ENCODE data around the gene HIVEP2. TPM values are rescaled to one million over a fixed set of nuclear protein-coding genes. Genes with fewer than 3 reads are reported as not detected.

HIVEP2 gene
- total RNA-seq, 4 donors from 2014 or later: 8.6 to 19.3 (median 12.7) TPM

- no peaks in the 10 kb centered on the region for H3K27me3 ChIP-seq
- WGBS, 2 donors: 19 to 52% methylated on average over 3 of the region's 3 CpGs
- no peaks in the 10 kb centered on the region for H3K9me3 ChIP-seq
- H3K4me1 ChIP-seq: peaks cover 5 to 72% (median 33%) of the 10 kb centered on the region in 3 donors
- H3K4me3 ChIP-seq: no peak overlapping the region
- H3K27ac ChIP-seq: peak overlapping the region in 2 of 4 donors; percentile 2 to 17
- DNase-seq: no peak
- intact Hi-C loops (cut with DNase I): no loop called here
- H3K36me3 ChIP-seq: no peaks in the 10 kb centered on the region
- no peak for TF ChIP-seq POLR2A (IDR thresholded peaks at IDR 0.05)
- TF ChIP-seq, protein P1, sequence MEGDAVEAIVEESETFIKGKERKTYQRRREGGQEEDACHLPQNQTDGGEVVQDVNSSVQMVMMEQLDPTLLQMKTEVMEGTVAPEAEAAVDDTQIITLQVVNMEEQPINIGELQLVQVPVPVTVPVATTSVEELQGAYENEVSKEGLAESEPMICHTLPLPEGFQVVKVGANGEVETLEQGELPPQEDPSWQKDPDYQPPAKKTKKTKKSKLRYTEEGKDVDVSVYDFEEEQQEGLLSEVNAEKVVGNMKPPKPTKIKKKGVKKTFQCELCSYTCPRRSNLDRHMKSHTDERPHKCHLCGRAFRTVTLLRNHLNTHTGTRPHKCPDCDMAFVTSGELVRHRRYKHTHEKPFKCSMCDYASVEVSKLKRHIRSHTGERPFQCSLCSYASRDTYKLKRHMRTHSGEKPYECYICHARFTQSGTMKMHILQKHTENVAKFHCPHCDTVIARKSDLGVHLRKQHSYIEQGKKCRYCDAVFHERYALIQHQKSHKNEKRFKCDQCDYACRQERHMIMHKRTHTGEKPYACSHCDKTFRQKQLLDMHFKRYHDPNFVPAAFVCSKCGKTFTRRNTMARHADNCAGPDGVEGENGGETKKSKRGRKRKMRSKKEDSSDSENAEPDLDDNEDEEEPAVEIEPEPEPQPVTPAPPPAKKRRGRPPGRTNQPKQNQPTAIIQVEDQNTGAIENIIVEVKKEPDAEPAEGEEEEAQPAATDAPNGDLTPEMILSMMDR (IDR thresholded peaks at IDR 0.05): no peak
These were observed 120.5 kb downstream of the HIVEP2 start for GRCh38 chr6:142824426-142824825.

DNA sequence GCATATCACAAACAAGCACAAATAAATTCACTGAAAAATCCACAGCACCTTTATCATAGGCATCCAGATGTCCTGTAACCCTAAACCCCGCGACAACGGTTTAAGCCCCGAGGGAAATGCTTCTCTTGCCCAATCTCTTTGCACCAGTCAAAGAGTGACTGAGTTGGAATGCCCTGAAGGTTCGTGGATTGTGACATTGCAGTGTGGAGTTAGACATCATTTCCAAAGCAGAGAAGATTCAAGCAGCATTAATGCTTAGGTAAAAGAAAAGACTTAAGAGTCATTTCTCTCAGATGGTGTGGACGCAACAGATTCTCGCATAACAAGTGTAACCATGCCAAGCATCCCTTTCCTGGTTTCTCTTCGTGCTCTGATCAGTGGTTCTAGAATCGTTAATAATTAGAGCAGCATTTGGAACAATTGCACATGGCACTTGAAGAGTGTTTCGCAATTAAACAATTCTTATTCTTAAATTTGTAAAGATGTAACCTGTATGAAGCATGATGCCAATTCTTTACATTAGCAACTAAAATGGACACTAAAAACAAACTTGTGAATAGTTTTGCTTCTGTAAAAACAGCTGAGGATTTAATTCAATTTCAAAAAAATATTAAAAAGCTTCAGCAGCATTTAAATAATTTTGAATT, 121.6 kb downstream of the HIVEP2 start:
- intact Hi-C loops (cut with DNase I): no loop called here
- Histone ChIP-seq H3K4me1 (peaks cover 5 to 80% (median 36%) of the 10 kb centered on the region in 3 donors), H3K27ac (no peak overlapping the region), H3K36me3 (no peaks in the 10 kb centered on the region), H3K9me3 (no peaks in the 10 kb centered on the region), H3K27me3 (no peaks in the 10 kb centered on the region), H3K4me3 (no peak overlapping the region)
- no peak for TF ChIP-seq POLR2A (IDR thresholded peaks at IDR 0.05)
- TF ChIP-seq, protein P1 (IDR thresholded peaks at IDR 0.05): no peak
- 80 to 89% methylated on average over 9 to 10 of the region's 10 CpGs for WGBS, 2 donors
- DNase-seq: no peak

- Histone ChIP-seq H3K27ac (peak overlapping the region in 1 of 4 donors; percentile 26), H3K9me3 (no peaks in the 10 kb centered on the region), H3K4me1 (peaks cover 5 to 75% (median 36%) of the 10 kb centered on the region in 3 donors), H3K27me3 (no peaks in the 10 kb centered on the region), H3K36me3 (no peaks in the 10 kb centered on the region), H3K4me3 (no peak overlapping the region)
- TF ChIP-seq, protein P1 (IDR thresholded peaks at IDR 0.05): peak in 2 of 6 experiments; percentile 10 to 17
- TF ChIP-seq POLR2A (IDR thresholded peaks at IDR 0.05): no peak
- no peak for DNase-seq
- 80% methylated on average over 3 of the region's 3 CpGs; no CpG with 5 or more reads in 1 of the 2 donors for WGBS, 2 donors
- intact Hi-C loops (cut with DNase I): no loop called here
These were observed 122.1 kb downstream of the HIVEP2 start for GRCh38 chr6:142822842-142823241.

GRCh38 chr6:142822383-142822782, 122.6 kb downstream of the HIVEP2 start:
- no peak for TF ChIP-seq POLR2A (IDR thresholded peaks at IDR 0.05)
- TF ChIP-seq, protein P1 (IDR thresholded peaks at IDR 0.05): no peak
- no peak for DNase-seq
- Histone ChIP-seq H3K9me3 (no peaks in the 10 kb centered on the region), H3K4me1 (peaks cover 2 to 74% (median 33%) of the 10 kb centered on the region in 3 donors), H3K4me3 (no peak overlapping the region), H3K27me3 (no peaks in the 10 kb centered on the region), H3K27ac (peak overlapping the region in 1 of 4 donors; percentile 26), H3K36me3 (no peaks in the 10 kb centered on the region)
- whole genome bisulfite sequencing, 2 donors: 82% methylated on average over 1 of the region's 1 CpG
- intact Hi-C loops (cut with DNase I): no loop called here

DNA sequence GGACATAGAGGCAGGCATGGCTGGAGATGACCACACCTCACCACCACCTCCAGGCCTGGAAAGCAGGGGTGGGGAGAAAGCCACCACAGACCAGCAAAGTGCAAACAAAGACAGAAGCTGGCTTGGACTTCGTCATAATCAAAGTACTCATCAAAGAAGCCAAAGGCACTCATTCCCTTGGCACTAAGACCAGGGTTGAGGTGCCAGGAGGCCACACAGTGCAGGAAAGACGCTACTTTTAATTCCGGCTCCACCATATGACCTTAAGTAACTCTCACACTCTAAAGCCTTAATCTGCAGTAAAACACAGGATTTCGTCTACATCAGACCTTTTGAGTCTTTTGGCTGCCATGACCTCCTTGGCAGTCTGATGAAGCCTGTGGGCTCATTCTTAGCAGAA, 123.1 kb downstream of the HIVEP2 start:
- intact Hi-C loops (cut with DNase I): no loop called here
- Histone ChIP-seq H3K4me1 (peaks cover 0 to 71% (median 32%) of the 10 kb centered on the region in 3 donors), H3K4me3 (no peak overlapping the region), H3K27ac (peak overlapping the region in 2 of 4 donors; percentile 26 to 66), H3K9me3 (no peaks in the 10 kb centered on the region), H3K36me3 (no peaks in the 10 kb centered on the region), H3K27me3 (no peaks in the 10 kb centered on the region)
- WGBS, 2 donors: 44 to 53% methylated on average over 4 of the region's 4 CpGs
- TF ChIP-seq, protein P1 (IDR thresholded peaks at IDR 0.05): no peak
- TF ChIP-seq POLR2A (IDR thresholded peaks at IDR 0.05): no peak
- no peak for DNase-seq

Data from esophagus squamous epithelium (tissue), 5 donors.